ENCODE measurements around the gene SRSF6.
"Not testable (repeated sequence)": the region's sequence is repeated elsewhere in the genome, so short reads cannot be mapped to it uniquely, and the experiment has no call there.

The SRSF6 gene

DNA sequence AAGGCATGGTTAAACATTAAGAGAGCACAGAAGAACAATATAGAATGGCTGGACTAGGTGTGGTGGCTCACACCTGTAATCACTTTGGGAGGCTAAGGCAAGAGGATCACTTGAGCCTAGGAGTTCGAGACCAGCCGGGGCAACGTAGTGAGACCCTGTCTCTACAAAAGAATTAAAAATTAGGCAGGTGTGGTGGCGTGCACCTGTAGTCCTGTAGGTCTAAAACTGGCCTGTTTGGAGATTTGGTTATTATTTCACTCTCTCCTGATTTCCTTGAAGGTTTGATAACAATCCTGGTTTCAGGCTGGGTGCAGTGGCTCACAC lies 15.6 kb downstream of the SRSF6 start:
- H3K4me3 ChIP-seq, result no peak overlapping the region
- H3K4me2 ChIP-seq, result no peak overlapping the region
- no peak overlapping the region for H3K27ac ChIP-seq
- H3K9me3 ChIP-seq, result no peaks in the 10 kb centered on the region
- H3K27me3 ChIP-seq, result no peaks in the 10 kb centered on the region
- H3K36me3 ChIP-seq, result peaks cover 42% of the 10 kb centered on the region
- no peak for TF ChIP-seq Cebpa-rat (IDR thresholded peaks at IDR 0.05)
- H3K9ac ChIP-seq, result no peak overlapping the region
- H4K20me1 ChIP-seq, result peaks cover 41% of the 10 kb centered on the region
- H3K4me1 ChIP-seq, result no peaks in the 10 kb centered on the region

DNA sequence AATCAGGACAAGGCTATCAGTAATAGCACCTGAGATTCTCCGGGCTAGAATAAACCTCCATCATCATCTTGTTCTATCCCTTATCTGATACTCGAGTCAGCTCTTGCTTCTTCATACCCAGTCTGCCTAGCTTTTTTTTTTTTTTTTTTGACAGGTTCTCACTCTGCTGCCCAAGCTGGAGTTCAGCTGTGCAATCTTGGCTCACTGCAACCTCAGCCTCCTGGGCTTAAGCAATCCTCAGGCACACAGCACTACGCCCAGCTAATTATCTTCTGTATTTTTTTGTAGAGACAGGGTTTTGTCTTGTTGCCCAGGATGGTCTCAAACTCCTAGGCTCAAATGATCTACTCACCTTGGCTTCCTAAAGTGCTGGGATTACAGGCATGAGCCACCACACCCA lies 19.5 kb downstream of the SRSF6 start:
- H3K27ac ChIP-seq, result no peak overlapping the region
- 0 out of 2 replicates have a peak, but pooled peaks cover 5% of the 10 kb centered on the region for H3K36me3 ChIP-seq
- no peaks in the 10 kb centered on the region for H3K4me1 ChIP-seq
- 0 out of 2 replicates have a peak, but pooled peaks cover 10% of the 10 kb centered on the region for H4K20me1 ChIP-seq
- TF ChIP-seq Cebpa-rat (IDR thresholded peaks at IDR 0.05), result no peak
- H3K4me3 ChIP-seq, result no peak overlapping the region
- 0 out of 2 replicates have a peak, but pooled peaks cover 2% of the 10 kb centered on the region for H3K27me3 ChIP-seq
- no peak overlapping the region for H3K4me2 ChIP-seq
- H3K9ac ChIP-seq, result no peak overlapping the region
- peaks cover 11% of the 10 kb centered on the region for H3K9me3 ChIP-seq

DNA sequence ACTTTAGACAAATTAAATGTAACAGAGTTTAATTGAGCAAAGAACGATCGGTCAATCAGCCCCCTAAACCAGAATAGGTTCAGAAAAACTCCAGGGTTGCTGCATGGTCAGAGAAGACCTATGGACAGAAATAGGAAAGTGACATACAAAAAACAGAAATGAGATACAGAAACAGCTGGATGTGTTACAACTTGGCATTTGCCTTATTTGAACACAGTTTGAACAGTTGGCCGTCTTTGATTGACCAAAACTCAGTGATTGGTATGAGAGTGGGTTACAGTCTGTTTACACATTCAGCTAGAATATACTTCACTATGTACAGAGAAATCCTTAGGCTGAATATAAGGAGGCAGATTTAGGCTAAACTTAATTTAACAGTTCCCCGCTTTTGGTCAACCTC lies 19.9 kb downstream of the SRSF6 start:
- 0 out of 2 replicates have a peak, but pooled peaks cover 6% of the 10 kb centered on the region for H4K20me1 ChIP-seq
- 0 out of 2 replicates have a peak, but pooled peaks cover 2% of the 10 kb centered on the region for H3K27me3 ChIP-seq
- no peak overlapping the region for H3K9ac ChIP-seq
- H3K9me3 ChIP-seq, result peaks cover 11% of the 10 kb centered on the region
- H3K4me2 ChIP-seq, result no peak overlapping the region
- 0 out of 2 replicates have a peak, but pooled peaks cover under 1% of the 10 kb centered on the region for H3K36me3 ChIP-seq
- H3K27ac ChIP-seq, result no peak overlapping the region
- H3K4me3 ChIP-seq, result no peak overlapping the region
- no peak for TF ChIP-seq Cebpa-rat (IDR thresholded peaks at IDR 0.05)
- H3K4me1 ChIP-seq, result no peaks in the 10 kb centered on the region

DNA sequence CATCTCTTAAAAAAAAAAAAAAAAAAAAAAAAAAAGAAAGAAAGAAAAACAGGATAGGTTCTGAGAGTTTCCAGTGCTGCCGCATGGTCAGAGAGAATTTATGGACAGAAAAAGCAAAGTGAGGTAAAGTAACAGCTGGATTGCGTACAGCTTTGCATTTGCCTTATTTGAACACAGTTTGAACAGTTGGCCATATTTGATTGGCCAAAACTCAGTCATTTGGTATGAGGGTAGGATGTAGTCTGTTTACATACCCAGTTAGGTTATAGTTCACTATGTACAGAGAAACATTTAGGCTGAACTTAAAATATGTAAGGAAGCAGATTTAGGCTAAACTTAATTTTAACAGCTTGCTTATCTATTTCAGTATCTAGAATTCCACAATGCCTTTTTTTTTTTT lies 32.3 kb downstream of the SRSF6 start:
- H3K27me3 ChIP-seq, result no peaks in the 10 kb centered on the region
- H3K36me3 ChIP-seq, result peaks cover 6% of the 10 kb centered on the region; the same call in 1 of the 2 replicates
- no peaks in the 10 kb centered on the region for H4K20me1 ChIP-seq
- H3K4me2 ChIP-seq, result no peak overlapping the region
- TF ChIP-seq Cebpa-rat (IDR thresholded peaks at IDR 0.05), result no peak
- H3K9ac ChIP-seq, result no peak overlapping the region
- peaks cover 29% of the 10 kb centered on the region for H3K9me3 ChIP-seq
- H3K27ac ChIP-seq, result no peak overlapping the region
- no peak overlapping the region for H3K4me3 ChIP-seq
- H3K4me1 ChIP-seq, result no peaks in the 10 kb centered on the region

DNA sequence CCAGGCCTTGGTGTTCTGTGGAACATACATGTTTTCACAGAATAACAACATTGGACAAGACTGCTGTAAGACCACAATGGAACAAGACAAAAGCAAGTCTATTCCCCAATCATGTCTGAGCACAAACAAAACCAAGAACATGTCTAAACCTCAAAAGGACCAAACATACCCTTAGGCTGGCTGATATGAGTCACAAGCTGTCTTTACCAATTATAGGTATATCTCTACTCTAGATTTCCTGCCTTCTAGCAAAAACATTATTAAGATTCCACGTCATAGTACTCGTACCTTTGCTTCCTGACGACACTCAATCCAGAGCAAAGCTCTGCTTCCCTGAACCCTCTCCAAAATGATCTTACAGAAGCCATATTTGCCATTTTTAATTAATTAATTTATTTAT lies 34.4 kb downstream of the SRSF6 start:
- TF ChIP-seq Cebpa-rat (IDR thresholded peaks at IDR 0.05), result no peak
- Histone ChIP-seq H3K4me3 (no peak overlapping the region), H3K36me3 (peaks cover 1% of the 10 kb centered on the region; the same call in 1 of the 2 replicates), H3K27ac (no peak overlapping the region), H3K4me2 (no peak overlapping the region), H3K9ac (no peak overlapping the region), H4K20me1 (no peaks in the 10 kb centered on the region), H3K4me1 (no peaks in the 10 kb centered on the region), H3K9me3 (peaks cover 9% of the 10 kb centered on the region), H3K27me3 (no peaks in the 10 kb centered on the region)

DNA sequence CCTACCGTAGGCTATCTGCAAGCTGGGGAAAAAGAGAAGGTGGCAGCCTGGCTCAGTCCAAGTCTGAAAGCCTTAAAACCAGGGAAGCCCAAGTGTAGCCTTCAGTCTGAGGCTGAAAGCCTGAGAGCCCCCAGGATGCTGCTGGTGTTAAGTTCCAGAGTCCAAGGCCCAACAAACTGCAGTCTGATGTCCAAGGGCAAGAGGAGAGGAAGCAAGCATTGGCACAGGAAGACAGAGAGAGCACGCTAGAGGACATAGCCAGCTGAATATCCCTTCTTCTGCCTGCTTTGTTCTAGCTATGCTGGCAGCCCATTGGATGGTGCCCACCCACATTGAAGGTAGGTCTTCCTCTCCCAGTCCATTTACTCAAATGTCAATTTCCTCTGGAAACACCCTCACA lies 37.7 kb downstream of the SRSF6 start:
- Histone ChIP-seq H4K20me1 (no peaks in the 10 kb centered on the region), H3K4me2 (no peak overlapping the region), H3K4me3 (no peak overlapping the region), H3K9me3 (no peaks in the 10 kb centered on the region), H3K4me1 (no peaks in the 10 kb centered on the region), H3K27me3 (no peaks in the 10 kb centered on the region), H3K27ac (no peak overlapping the region), H3K36me3 (no peaks in the 10 kb centered on the region), H3K9ac (no peak overlapping the region)
- TF ChIP-seq Cebpa-rat (IDR thresholded peaks at IDR 0.05), result no peak

- not testable (repeated sequence) for H3K4me3 ChIP-seq, H3K4me1 ChIP-seq, H3K4me2 ChIP-seq, H3K9me3 ChIP-seq, H4K20me1 ChIP-seq, H3K27ac ChIP-seq, H3K36me3 ChIP-seq, H3K9ac ChIP-seq
- peaks cover 20% of the 10 kb centered on the region for H3K27me3 ChIP-seq
These were observed 44.3 kb downstream of the SRSF6 start for GRCh38 chr20:43502021-43502420.

DNA sequence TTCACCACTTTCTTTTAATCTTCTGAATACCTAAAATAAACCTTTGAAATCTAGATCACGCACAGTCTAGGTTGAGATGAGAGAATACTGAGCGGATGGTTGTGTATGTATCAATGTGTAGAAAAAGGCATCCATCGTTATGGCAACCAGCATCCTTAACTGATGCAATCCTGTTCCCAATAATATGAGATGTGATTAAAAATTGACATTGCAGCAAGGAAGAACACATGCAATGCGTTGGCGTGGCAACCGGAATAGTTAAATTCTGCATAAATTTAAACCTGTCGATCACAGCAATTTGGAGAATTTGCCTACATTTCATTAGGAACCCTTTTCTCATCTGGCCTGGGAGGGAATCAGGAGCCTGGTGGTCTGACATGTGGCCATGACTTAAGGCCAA lies 48.5 kb downstream of the SRSF6 start:
- no peaks in the 10 kb centered on the region for H4K20me1 ChIP-seq
- H3K36me3 ChIP-seq, result no peaks in the 10 kb centered on the region
- peaks cover 49% of the 10 kb centered on the region for H3K27me3 ChIP-seq
- H3K27ac ChIP-seq, result no peak overlapping the region
- no peak for TF ChIP-seq Cebpa-rat (IDR thresholded peaks at IDR 0.05)
- no peak overlapping the region for H3K4me3 ChIP-seq
- H3K4me1 ChIP-seq, result peaks cover 18% of the 10 kb centered on the region
- peaks cover 21% of the 10 kb centered on the region for H3K9me3 ChIP-seq
- no peak overlapping the region for H3K4me2 ChIP-seq
- no peak overlapping the region for H3K9ac ChIP-seq

DNA sequence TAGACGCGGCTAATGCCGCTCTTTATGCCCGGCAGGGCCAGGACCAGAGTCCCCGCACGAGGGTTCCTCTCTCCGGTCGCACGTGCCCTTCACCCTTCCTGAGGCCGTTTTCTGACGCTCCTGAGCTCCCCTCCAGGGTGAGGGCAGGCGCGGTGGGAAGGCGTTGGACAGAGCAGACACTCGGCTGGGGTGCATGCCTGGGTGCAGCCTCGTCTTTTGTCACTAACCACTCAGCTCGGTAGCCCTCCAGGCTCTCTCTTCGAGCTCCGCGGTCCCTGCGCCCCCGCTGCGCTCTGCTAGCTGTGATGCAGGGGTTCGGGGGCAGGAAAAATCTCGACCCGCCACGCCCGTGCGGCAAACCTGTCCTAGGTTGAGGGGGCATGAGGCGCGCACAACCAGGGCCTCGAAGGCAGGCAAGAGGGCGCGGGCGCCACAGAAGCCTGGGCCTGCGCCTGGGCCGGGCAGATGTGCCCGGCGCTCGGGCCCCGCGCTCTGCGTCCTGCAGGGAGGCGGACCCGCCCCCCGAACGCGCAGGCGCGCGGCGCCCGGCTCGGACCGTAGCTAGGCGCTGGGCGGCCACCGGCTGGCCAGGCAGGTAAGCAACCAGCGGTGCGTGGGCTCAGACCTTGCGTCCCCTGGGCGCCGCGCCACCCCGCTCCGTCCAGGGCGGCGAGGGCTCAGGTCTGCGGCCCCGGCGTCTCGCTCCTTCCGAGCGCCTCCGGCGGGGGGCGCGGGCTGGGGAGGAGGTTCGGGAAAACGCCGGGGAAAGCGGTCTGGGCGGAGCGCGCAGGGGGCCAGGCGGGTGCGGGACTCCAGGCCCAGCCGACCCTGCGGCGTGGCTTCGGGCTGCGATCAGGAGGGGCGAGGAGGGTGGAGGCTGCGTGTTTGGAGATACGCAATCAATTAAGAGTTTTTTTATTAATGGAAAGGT lies 49.7 kb downstream of the SRSF6 start, which contains the start of gene L3MBTL1:
Gene L3MBTL1 (plus strand): TSS at position 548 of the 931 bp plus-strand sequence. CDS start 5,807 bp downstream, outside the sequence.
- Histone ChIP-seq H3K9ac (no peak within 1 kb of the TSS), H3K27me3 (peaks cover 49% of the 10 kb centered on the region), H3K36me3 (no peaks in the 10 kb centered on the region), H3K9me3 (peaks cover 21% of the 10 kb centered on the region), H3K4me2 (peak within 1 kb of the TSS; percentile 66), H3K4me3 (peak within 1 kb of the TSS; percentile 59), H3K4me1 (peaks cover 18% of the 10 kb centered on the region), H4K20me1 (no peaks in the 10 kb centered on the region), H3K27ac (no peak within 1 kb of the TSS)
- TF ChIP-seq Cebpa-rat (IDR thresholded peaks at IDR 0.05), result no peak

DNA sequence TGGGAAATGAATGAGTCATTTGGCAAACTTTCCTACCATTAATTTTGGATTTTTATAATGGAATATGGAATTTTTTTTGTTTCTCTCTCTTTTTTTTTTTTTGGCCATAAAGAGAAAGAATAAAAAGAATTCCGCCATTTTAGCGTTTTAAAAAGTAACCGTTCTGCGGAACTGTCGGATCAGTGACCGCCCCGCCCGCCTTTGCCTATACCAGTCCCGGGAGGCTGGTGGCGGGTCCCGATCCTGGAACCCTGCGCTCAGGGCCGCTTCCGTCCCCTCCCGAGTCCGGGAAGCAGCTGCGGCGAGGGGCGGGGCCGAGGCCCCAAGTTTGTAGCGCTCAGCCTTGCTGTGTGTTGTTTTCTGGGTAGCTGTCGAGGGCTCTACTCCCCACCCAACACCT lies 50.4 kb downstream of the SRSF6 start:
- H3K4me2 ChIP-seq, result peak overlapping the region; percentile 66
- TF ChIP-seq Cebpa-rat (IDR thresholded peaks at IDR 0.05), result no peak
- H4K20me1 ChIP-seq, result no peaks in the 10 kb centered on the region
- no peak overlapping the region for H3K9ac ChIP-seq
- peak overlapping the region; percentile 59 for H3K4me3 ChIP-seq
- H3K9me3 ChIP-seq, result peaks cover 21% of the 10 kb centered on the region
- H3K27me3 ChIP-seq, result peaks cover 49% of the 10 kb centered on the region
- no peak overlapping the region for H3K27ac ChIP-seq
- no peaks in the 10 kb centered on the region for H3K36me3 ChIP-seq
- peaks cover 21% of the 10 kb centered on the region for H3K4me1 ChIP-seq
